HepG2 (cell line): ENCODE measurements around the gene PHF23. TPM values are rescaled to one million over a fixed set of nuclear protein-coding genes. Genes with fewer than 3 reads are reported as not detected.

Source experiments
- CHD2 ChIP-seq: IDR thresholded peaks from 2 replicates; pipeline ENCODE4 v1.6.1; 2011; ENCODE audit warnings: low read depth, low read length, improper control_type of control experiment
- CHD4 ChIP-seq: fragments of 200-600 bp; sonication (generic); IDR thresholded peaks from 2 replicates; pipeline ENCODE4 v1.7.0; 2017; ENCODE audit warnings: mild to moderate bottlenecking, low read length, borderline replicate concordance
- EED ChIP-seq: sonication (generic); formaldehyde crosslinking; IDR thresholded peaks from 2 replicates; pipeline ENCODE4 v1.5.0; 2020; ENCODE audit warnings: mild to moderate bottlenecking, missing genetic modification reagents
- KDM2A ChIP-seq: sonication (generic); formaldehyde crosslinking; IDR thresholded peaks from 2 replicates; pipeline ENCODE4 v1.4.0; 2020; ENCODE audit warnings: low read depth, missing genetic modification reagents, borderline replicate concordance
- PTBP1 ChIP-seq: fragments of 200-400 bp; formaldehyde crosslinking; IDR thresholded peaks from 2 replicates; pipeline ENCODE4 v1.6.1; 2018; ENCODE audit warnings: low read length, low read depth; ENCODE audit not compliant: poor library complexity, severe bottlenecking
- SIX1 ChIP-seq: sonication (generic); formaldehyde crosslinking; IDR thresholded peaks from 2 replicates; pipeline ENCODE4 v1.4.0; 2020; ENCODE audit warnings: missing genetic modification reagents, borderline replicate concordance
- TFDP2 ChIP-seq: sonication (generic); formaldehyde crosslinking; IDR thresholded peaks from 2 replicates; pipeline ENCODE4 v1.4.0; 2020; ENCODE audit warnings: missing genetic modification reagents
- ZBTB34 ChIP-seq: sonication (generic); formaldehyde crosslinking; IDR thresholded peaks from 2 replicates; pipeline ENCODE4 v1.8.0; 2022; ENCODE audit warnings: mild to moderate bottlenecking, missing genetic modification reagents
- ZMYM4 ChIP-seq: sonication (generic); formaldehyde crosslinking; IDR thresholded peaks from 2 replicates; pipeline ENCODE4 v1.8.1; 2023; ENCODE audit warnings: mild to moderate bottlenecking, missing genetic modification reagents
- ZNF121 ChIP-seq: sonication (generic); formaldehyde crosslinking; IDR thresholded peaks from 2 replicates; pipeline ENCODE4 v1.5.0; 2020; ENCODE audit warnings: mild to moderate bottlenecking, missing genetic modification reagents
- ZNF552 ChIP-seq: sonication (generic); formaldehyde crosslinking; IDR thresholded peaks from 2 replicates; pipeline ENCODE4 v1.9.0; 2022; ENCODE audit warnings: missing genetic modification reagents, mild to moderate bottlenecking, borderline replicate concordance
- ZNF589 ChIP-seq: sonication (generic); formaldehyde crosslinking; conservative IDR thresholded peaks from 2 replicates; pipeline ENCODE4 v1.8.0; 2022; ENCODE audit warnings: mild to moderate bottlenecking, moderate library complexity, missing genetic modification reagents
- ZNF660 ChIP-seq: sonication (generic); formaldehyde crosslinking; IDR thresholded peaks from 2 replicates; pipeline ENCODE4 v1.5.1; 2020; ENCODE audit warnings: mild to moderate bottlenecking, low read depth, missing genetic modification reagents, borderline replicate concordance
- ZNF850 ChIP-seq: sonication (generic); formaldehyde crosslinking; conservative IDR thresholded peaks from 2 replicates; pipeline ENCODE4 v1.9.0; 2021; ENCODE audit warnings: mild to moderate bottlenecking, missing genetic modification reagents
- polyA plus RNA-seq, 8 experiments: library from polyadenylated mRNA; depleted of rRNA in 3 of 8; stranded (reverse) in 7 of 8; unstranded in 1 of 8; fragments of >200 nt; fragmentation: Illumina TruSeq in 4 of 8; extraction: Trizol in 4 of 8; gene quantifications; 2 replicates each; pipeline versions ENCODE4 v1.2.1 to v1.2.3, GENCODE V29; 2011 to 2016; ENCODE audit warnings: low read depth in 4 of 8, missing spikeins in 1 of 8, mixed read lengths in 1 of 8; ENCODE audit not compliant: insufficient read depth in 1 of 8
- total RNA-seq, 5 experiments: library from RNA; depleted of rRNA; stranded (reverse); fragments of >200 nt; fragmentation: Illumina TruSeq; extraction: Trizol; gene quantifications; 2 replicates each; pipeline ENCODE4 v1.2.3, GENCODE V29; 2016; ENCODE audit warnings: low read depth in 1 of 5
- TF ChIP-seq, protein P1 (sequence below): sonication (generic); formaldehyde crosslinking; IDR thresholded peaks from 2 replicates; pipeline ENCODE4 v1.9.0; 2021; ENCODE audit warnings: mild to moderate bottlenecking, missing genetic modification reagents
- TF ChIP-seq, protein P2 (sequence below): sonication (generic); formaldehyde crosslinking; conservative IDR thresholded peaks from 2 replicates; pipeline ENCODE4 v1.8.0; 2022; ENCODE audit warnings: mild to moderate bottlenecking, moderate library complexity, missing genetic modification reagents
- TF ChIP-seq, protein P3 (sequence below): IDR thresholded peaks from 2 replicates; pipeline ENCODE4 v1.6.1; 2016; ENCODE audit warnings: missing compliant biosample characterization, missing genetic modification reagents, borderline replicate concordance

PHF23 gene
- total and polyA plus RNA-seq, 2 of the 13 experiments (the other 11 are each of a cell fraction or from before 2014, with no cell fraction given) = 27.6 to 33.2 TPM

- TF ChIP-seq, protein P1, sequence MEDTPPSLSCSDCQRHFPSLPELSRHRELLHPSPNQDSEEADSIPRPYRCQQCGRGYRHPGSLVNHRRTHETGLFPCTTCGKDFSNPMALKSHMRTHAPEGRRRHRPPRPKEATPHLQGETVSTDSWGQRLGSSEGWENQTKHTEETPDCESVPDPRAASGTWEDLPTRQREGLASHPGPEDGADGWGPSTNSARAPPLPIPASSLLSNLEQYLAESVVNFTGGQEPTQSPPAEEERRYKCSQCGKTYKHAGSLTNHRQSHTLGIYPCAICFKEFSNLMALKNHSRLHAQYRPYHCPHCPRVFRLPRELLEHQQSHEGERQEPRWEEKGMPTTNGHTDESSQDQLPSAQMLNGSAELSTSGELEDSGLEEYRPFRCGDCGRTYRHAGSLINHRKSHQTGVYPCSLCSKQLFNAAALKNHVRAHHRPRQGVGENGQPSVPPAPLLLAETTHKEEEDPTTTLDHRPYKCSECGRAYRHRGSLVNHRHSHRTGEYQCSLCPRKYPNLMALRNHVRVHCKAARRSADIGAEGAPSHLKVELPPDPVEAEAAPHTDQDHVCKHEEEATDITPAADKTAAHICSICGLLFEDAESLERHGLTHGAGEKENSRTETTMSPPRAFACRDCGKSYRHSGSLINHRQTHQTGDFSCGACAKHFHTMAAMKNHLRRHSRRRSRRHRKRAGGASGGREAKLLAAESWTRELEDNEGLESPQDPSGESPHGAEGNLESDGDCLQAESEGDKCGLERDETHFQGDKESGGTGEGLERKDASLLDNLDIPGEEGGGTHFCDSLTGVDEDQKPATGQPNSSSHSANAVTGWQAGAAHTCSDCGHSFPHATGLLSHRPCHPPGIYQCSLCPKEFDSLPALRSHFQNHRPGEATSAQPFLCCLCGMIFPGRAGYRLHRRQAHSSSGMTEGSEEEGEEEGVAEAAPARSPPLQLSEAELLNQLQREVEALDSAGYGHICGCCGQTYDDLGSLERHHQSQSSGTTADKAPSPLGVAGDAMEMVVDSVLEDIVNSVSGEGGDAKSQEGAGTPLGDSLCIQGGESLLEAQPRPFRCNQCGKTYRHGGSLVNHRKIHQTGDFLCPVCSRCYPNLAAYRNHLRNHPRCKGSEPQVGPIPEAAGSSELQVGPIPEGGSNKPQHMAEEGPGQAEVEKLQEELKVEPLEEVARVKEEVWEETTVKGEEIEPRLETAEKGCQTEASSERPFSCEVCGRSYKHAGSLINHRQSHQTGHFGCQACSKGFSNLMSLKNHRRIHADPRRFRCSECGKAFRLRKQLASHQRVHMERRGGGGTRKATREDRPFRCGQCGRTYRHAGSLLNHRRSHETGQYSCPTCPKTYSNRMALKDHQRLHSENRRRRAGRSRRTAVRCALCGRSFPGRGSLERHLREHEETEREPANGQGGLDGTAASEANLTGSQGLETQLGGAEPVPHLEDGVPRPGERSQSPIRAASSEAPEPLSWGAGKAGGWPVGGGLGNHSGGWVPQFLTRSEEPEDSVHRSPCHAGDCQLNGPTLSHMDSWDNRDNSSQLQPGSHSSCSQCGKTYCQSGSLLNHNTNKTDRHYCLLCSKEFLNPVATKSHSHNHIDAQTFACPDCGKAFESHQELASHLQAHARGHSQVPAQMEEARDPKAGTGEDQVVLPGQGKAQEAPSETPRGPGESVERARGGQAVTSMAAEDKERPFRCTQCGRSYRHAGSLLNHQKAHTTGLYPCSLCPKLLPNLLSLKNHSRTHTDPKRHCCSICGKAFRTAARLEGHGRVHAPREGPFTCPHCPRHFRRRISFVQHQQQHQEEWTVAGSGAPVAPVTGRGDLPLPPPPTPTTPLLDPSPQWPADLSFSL (CRISPR knock-in tag) = no peak
- TF ChIP-seq SIX1 (CRISPR knock-in tag) = no peak
- TF ChIP-seq, protein P2, sequence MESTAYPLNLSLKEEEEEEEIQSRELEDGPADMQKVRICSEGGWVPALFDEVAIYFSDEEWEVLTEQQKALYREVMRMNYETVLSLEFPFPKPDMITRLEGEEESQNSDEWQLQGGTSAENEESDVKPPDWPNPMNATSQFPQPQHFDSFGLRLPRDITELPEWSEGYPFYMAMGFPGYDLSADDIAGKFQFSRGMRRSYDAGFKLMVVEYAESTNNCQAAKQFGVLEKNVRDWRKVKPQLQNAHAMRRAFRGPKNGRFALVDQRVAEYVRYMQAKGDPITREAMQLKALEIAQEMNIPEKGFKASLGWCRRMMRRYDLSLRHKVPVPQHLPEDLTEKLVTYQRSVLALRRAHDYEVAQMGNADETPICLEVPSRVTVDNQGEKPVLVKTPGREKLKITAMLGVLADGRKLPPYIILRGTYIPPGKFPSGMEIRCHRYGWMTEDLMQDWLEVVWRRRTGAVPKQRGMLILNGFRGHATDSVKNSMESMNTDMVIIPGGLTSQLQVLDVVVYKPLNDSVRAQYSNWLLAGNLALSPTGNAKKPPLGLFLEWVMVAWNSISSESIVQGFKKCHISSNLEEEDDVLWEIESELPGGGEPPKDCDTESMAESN (CRISPR knock-in tag) = peak; percentile 80; the same call in 1 of the 2 replicates
- TF ChIP-seq EED (CRISPR knock-in tag) = no peak
- TF ChIP-seq ZBTB34 = 0 out of 2 replicates have a peak, but pooled peaks have one; percentile 57
- peak; percentile 87 for TF ChIP-seq KDM2A
- TF ChIP-seq, protein P3, sequence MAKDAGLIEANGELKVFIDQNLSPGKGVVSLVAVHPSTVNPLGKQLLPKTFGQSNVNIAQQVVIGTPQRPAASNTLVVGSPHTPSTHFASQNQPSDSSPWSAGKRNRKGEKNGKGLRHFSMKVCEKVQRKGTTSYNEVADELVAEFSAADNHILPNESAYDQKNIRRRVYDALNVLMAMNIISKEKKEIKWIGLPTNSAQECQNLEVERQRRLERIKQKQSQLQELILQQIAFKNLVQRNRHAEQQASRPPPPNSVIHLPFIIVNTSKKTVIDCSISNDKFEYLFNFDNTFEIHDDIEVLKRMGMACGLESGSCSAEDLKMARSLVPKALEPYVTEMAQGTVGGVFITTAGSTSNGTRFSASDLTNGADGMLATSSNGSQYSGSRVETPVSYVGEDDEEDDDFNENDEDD = peak; percentile 80
- TF ChIP-seq ZMYM4 (CRISPR knock-in tag) = peak; percentile 61; the same call in 1 of the 2 replicates
- TF ChIP-seq CHD2 = no peak
- no peak for TF ChIP-seq ZNF589
- no peak for TF ChIP-seq PTBP1
- no peak for TF ChIP-seq CHD4
- TF ChIP-seq ZNF552 (CRISPR knock-in tag) = no peak
- peak; percentile 51; the same call in 1 of the 2 replicates for TF ChIP-seq TFDP2 (CRISPR knock-in tag)
- TF ChIP-seq ZNF121 (CRISPR knock-in tag) = no peak
- TF ChIP-seq ZNF660 (CRISPR knock-in tag) = no peak
- TF ChIP-seq ZNF850 (CRISPR knock-in tag) = no peak
These were observed 41.3 kb upstream of the PHF23 start (continued) for GRCh38 chr17:7280519-7281073.
